Heart left ventricle (tissue), 16 donors: ENCODE data around the gene MOV10. TPM values are rescaled to one million over a fixed set of nuclear protein-coding genes. Genes with fewer than 3 reads are reported as not detected.

Experiments used
- ATAC-seq, 4 donors: fragments of 200-7000 bp; cut with Tn5 transposase; one replicate each; pipeline ENCODE4 v1.9.1; 2020 to 2022; ENCODE audit warnings: moderate library complexity in 4 of 4, mild to moderate bottlenecking in 3 of 4, moderate number of reproducible peaks in 1 of 4
- DNase-seq, 5 donors: peaks; one replicate each; pipeline ENCODE4 v3.0.0-alpha.2; 2020
- H3K27ac ChIP-seq, 12 donors: fragments of 200-600 bp; sonication (generic) in 4 of 12; one replicate each; pipeline versions ENCODE4 v1.5.0 to v1.8.0; 2016 to 2022; ENCODE audit warnings: mild to moderate bottlenecking in 2 of 12
- H3K27me3 ChIP-seq, 9 donors: fragments of 200-600 bp; sonication (generic) in 2 of 9; one replicate each; pipeline versions ENCODE4 v1.5.1 to v1.8.0; 2016 to 2022; ENCODE audit warnings: mild to moderate bottlenecking in 3 of 9
- H3K36me3 ChIP-seq, 9 donors: fragments of 200-600 bp; sonication (generic) in 2 of 9; one replicate each; pipeline versions ENCODE4 v1.5.0 to v1.8.0; 2018 to 2022; ENCODE audit warnings: mild to moderate bottlenecking in 2 of 9
- H3K4me1 ChIP-seq, 12 donors: fragments of 200-600 bp; sonication (generic) in 4 of 12; one replicate each; pipeline versions ENCODE4 v1.5.0 to v1.8.0; 2016 to 2022; ENCODE audit warnings: mild to moderate bottlenecking in 3 of 12
- H3K4me3 ChIP-seq, 12 donors: fragments of 200-600 bp; sonication (generic) in 4 of 12; one replicate each; pipeline versions ENCODE4 v1.5.0 to v1.8.0; 2017 to 2022; ENCODE audit warnings: mild to moderate bottlenecking in 9 of 12, moderate library complexity in 4 of 12
- H3K9me3 ChIP-seq, 12 donors: fragments of 200-600 bp; sonication (generic) in 4 of 12; one replicate each; pipeline versions ENCODE4 v1.5.0 to v1.8.0; 2016 to 2022; ENCODE audit warnings: mild to moderate bottlenecking in 1 of 12
- CTCF ChIP-seq, 12 donors: fragments of 200-600 bp; sonication (generic) in 4 of 12; IDR thresholded peaks; one replicate each; pipeline versions ENCODE4 v1.5.0 to v1.8.0; 2018 to 2022; ENCODE audit warnings: antibody characterized with exemption in 12 of 12, mild to moderate bottlenecking in 5 of 12
- POLR2A ChIP-seq, 2 donors: fragments of 450-650 bp; IDR thresholded peaks; one replicate each; pipeline ENCODE4 v1.6.1; 2017; ENCODE audit warnings: antibody characterized with exemption in 2 of 2, mild to moderate bottlenecking in 2 of 2, moderate library complexity in 2 of 2
- WGBS, 4 donors: extraction: QIAGEN DNeasy Blood & Tissue Kit in 2 of 4; methylation state at CpG; one replicate each; pipeline versions ENCODE4 v1.1.5 to v1.1.7; 2013 to 2018; 5-methylcytosine and 5-hydroxymethylcytosine counted together
- intact Hi-C, 10 donors: fragments of 100-400 bp; cut with DNase I; formaldehyde crosslinking; loops; one replicate each; pipeline versions ENCODE4 v1.11.1 to v1.14.2; 2022
- polyA plus RNA-seq, 2 donors: library from polyadenylated mRNA; stranded (reverse); fragments of 200-250 nt; gene quantifications; one replicate each; pipeline ENCODE4 v1.2.3, GENCODE V29; 2013
- total RNA-seq, 9 donors: library from RNA; depleted of rRNA in 2 of 9; stranded (reverse); fragments of >200 nt in 2 of 9; fragmentation: NEBNext Ultra II Directional in 3 of 9; extraction: Animal tissue kit (Norgen Biotek cat#: 25700) in 3 of 9; gene quantifications; one replicate each; pipeline versions ENCODE4 v1.1.0 to v1.2.4, GENCODE V29; 2016 to 2023
- donor health status: ischemic (EF 13 %, LVEDD 7.1; RV severe dilation, severe dysfunction).
- donor health status: healthy with polysubstance abuse.
- donor health status: DM: no; HTN: yes; CAD: no.
- donor health status: DM: no; HTN: no; CAD: no.
- donor health status: ischemic (EF 25% LVEDD 6.9; RV normal size, moderate dysfunction).
- donor health status: ischemic (EF 25% LVEDD 5.7; RV mildly dilated, moderate dysfunction).
- donor health status: healthy.
- donor health status: DM: yes; HTN: yes; CAD: no.
- donor health status: ischemic (EF 35%, LVEDD 5.7; RV mildly dilated, moderate dysfunction).
- donor health status: nonischemic (EF 11% LVEDD 7.7; RV severe dilation, severe dysfunction).
- donor health status: DM: yes; HTN: yes; CAD: no.
- donor health status: PGD.
- donor health status: ischemic (EF 29% LVEDD 5.4; RV normal size, mild dysfunction).
- donor health status: nonischemic (EF 23%, LVEDD 6.1; RV moderate dilation, normal function).

MOV10 gene
- total and polyA plus RNA-seq, 11 donors = 7.5 to 43.6 (median 13.3) TPM

- intact Hi-C loops = loop anchor here in 5 of 10 donors (5.0 to 10.0 kb wide), 4 partner anchors 174 to 964 kb away; partner anchors contain the start of gene LRIG2 (in 5 of the 5)
- no peaks in the 10 kb centered on the region for H3K27me3 ChIP-seq
- H3K4me1 ChIP-seq = peaks cover 0 to 33% (median 22%) of the 10 kb centered on the region in 12 donors
- H3K4me3 ChIP-seq = no peak overlapping the region
- no peak for ATAC-seq
- no peak overlapping the region for H3K27ac ChIP-seq
- peaks cover 0 to 4% (median 0%) of the 10 kb centered on the region in 9 donors for H3K36me3 ChIP-seq
- TF ChIP-seq POLR2A (IDR thresholded peaks at IDR 0.05) (no peak), CTCF (IDR thresholded peaks at IDR 0.05) (no peak)
- no peak for DNase-seq
- H3K9me3 ChIP-seq = no peaks in the 10 kb centered on the region
- WGBS, 4 donors = 79 to 90% (median 84%) methylated on average over 7 of the region's 7 CpGs
Measured at GRCh38 chr1:112711041-112711440, 36.6 kb downstream of the MOV10 start.

- DNase-seq (no peak), ATAC-seq (no peak)
- peaks cover 0 to 34% (median 23%) of the 10 kb centered on the region in 12 donors for H3K4me1 ChIP-seq
- peaks cover 0 to 4% (median 0%) of the 10 kb centered on the region in 9 donors for H3K36me3 ChIP-seq
- no peaks in the 10 kb centered on the region for H3K9me3 ChIP-seq
- intact Hi-C loops = loop anchor here in 5 of 10 donors (2.0 to 10.0 kb wide), 5 partner anchors 37 to 963 kb away; partner anchors contain the start of genes LRIG2 (in 5 of the 5) and MOV10 (in 1 of the 5)
- no peak overlapping the region for H3K27ac ChIP-seq
- no peaks in the 10 kb centered on the region for H3K27me3 ChIP-seq
- TF ChIP-seq CTCF (IDR thresholded peaks at IDR 0.05) (no peak), POLR2A (IDR thresholded peaks at IDR 0.05) (no peak)
- 74 to 80% (median 77%) methylated on average over 11 of the region's 11 CpGs for WGBS, 4 donors
- H3K4me3 ChIP-seq = no peak overlapping the region
Measured at GRCh38 chr1:112711670-112712069, 37.2 kb downstream of the MOV10 start.

GRCh38 chr1:112712191-112712590 lies 37.7 kb downstream of the MOV10 start:
- Histone ChIP-seq H3K4me1 (peaks cover 0 to 34% (median 23%) of the 10 kb centered on the region in 12 donors), H3K4me3 (no peak overlapping the region), H3K27ac (no peak overlapping the region), H3K27me3 (no peaks in the 10 kb centered on the region), H3K36me3 (peaks cover 0 to 4% (median 0%) of the 10 kb centered on the region in 9 donors), H3K9me3 (no peaks in the 10 kb centered on the region)
- 88 to 98% (median 93%) methylated on average over 6 to 7 of the region's 7 CpGs for WGBS, 4 donors
- TF ChIP-seq CTCF (IDR thresholded peaks at IDR 0.05) (no peak), POLR2A (IDR thresholded peaks at IDR 0.05) (no peak)
- intact Hi-C loops = loop anchor here in 5 of 10 donors (2.0 to 10.0 kb wide), 5 partner anchors 37 to 963 kb away; partner anchors contain the start of genes LRIG2 (in 5 of the 5) and MOV10 (in 1 of the 5)
- ATAC-seq (no peak), DNase-seq (no peak)

GRCh38 chr1:112712701-112713128 lies 38.3 kb downstream of the MOV10 start:
- H3K27me3 ChIP-seq = no peaks in the 10 kb centered on the region
- DNase-seq = no peak
- H3K27ac ChIP-seq = no peak overlapping the region
- 86 to 92% (median 88%) methylated on average over 8 to 9 of the region's 9 CpGs for WGBS, 4 donors
- ATAC-seq = no peak
- intact Hi-C loops = loop anchor here in 5 of 10 donors (2.0 to 10.0 kb wide), 5 partner anchors 38 to 962 kb away; partner anchors contain the start of genes LRIG2 (in 5 of the 5) and MOV10 (in 1 of the 5)
- H3K4me3 ChIP-seq = no peak overlapping the region
- H3K4me1 ChIP-seq = peaks cover 0 to 29% (median 19%) of the 10 kb centered on the region in 12 donors
- H3K9me3 ChIP-seq = no peaks in the 10 kb centered on the region
- H3K36me3 ChIP-seq = peaks cover 0 to 4% (median 0%) of the 10 kb centered on the region in 9 donors
- TF ChIP-seq CTCF (IDR thresholded peaks at IDR 0.05) (no peak), POLR2A (IDR thresholded peaks at IDR 0.05) (no peak)
